OCI-LY3 (cell line): Measurements from ENCODE around the gene URB1.

Experiments
- H2AFZ ChIP-seq: fragments of 200-600, 300-600 bp; shearing (Covaris generic); 2 replicates; pipeline ENCODE4 v1.6.0; 2014; ENCODE audit warnings: antibody characterized with exemption, low read depth, low read length
- H3K27ac ChIP-seq: fragments of 200-600, 300-600 bp; sonication (generic); 2 replicates; pipeline ENCODE4 v1.5.1; 2014; ENCODE audit warnings: mild to moderate bottlenecking, low read length, moderate library complexity, mixed read lengths
- H3K27me3 ChIP-seq: fragments of 200-600, 300-600 bp; sonication (generic); 2 replicates; pipeline ENCODE4 v1.6.1; 2014; ENCODE audit warnings: low read depth, low read length, mixed read lengths
- H3K36me3 ChIP-seq: fragments of 200-600, 300-600 bp; sonication (generic); replicated peaks from 2 replicates; pipeline ENCODE3; 2014; ENCODE audit warnings: low read depth, low read length, mixed read lengths
- H3K4me1 ChIP-seq: fragments of 300-600, 200-600 bp; sonication (generic); 2 replicates; pipeline ENCODE4 v1.6.1; 2014; ENCODE audit warnings: low read length, mixed read lengths
- H3K4me2 ChIP-seq: fragments of 200-600, 300-600 bp; sonication (generic); 2 replicates; pipeline ENCODE4 v1.6.1; 2014; ENCODE audit warnings: low read length, mixed read lengths
- H3K4me3 ChIP-seq: fragments of 300-600, 200-600 bp; sonication (generic); 2 replicates; pipeline ENCODE4 v1.5.1; 2014; ENCODE audit warnings: antibody characterized with exemption, mild to moderate bottlenecking, low read length, moderate library complexity
- H3K79me2 ChIP-seq: fragments of 300-600, 200-600 bp; shearing (Covaris generic); 2 replicates; pipeline ENCODE4 v1.6.1; 2014; ENCODE audit warnings: mild to moderate bottlenecking, low read length, mixed read lengths
- H3K9ac ChIP-seq: fragments of 300-600, 200-600 bp; shearing (Covaris generic); 2 replicates; pipeline ENCODE4 v1.6.0; 2014; ENCODE audit warnings: mild to moderate bottlenecking, low read length, moderate library complexity
- H3K9me3 ChIP-seq: fragments of 200-600, 300-600 bp; shearing (Covaris generic); 2 replicates; pipeline ENCODE4 v1.6.1; 2014; ENCODE audit warnings: low read length, mixed read lengths; ENCODE audit not compliant: insufficient read depth
- H4K20me1 ChIP-seq: fragments of 200-600, 300-600 bp; sonication (generic); 2 replicates; pipeline ENCODE4 v1.6.1; 2016; ENCODE audit warnings: low read length, mixed read lengths; ENCODE audit not compliant: insufficient read depth
- CTCF ChIP-seq: fragments of 200-600, 300-600 bp; sonication (generic); IDR thresholded peaks from 2 replicates; pipeline ENCODE4 v1.5.1; 2014; ENCODE audit warnings: antibody characterized with exemption, low read length, low read depth
- EZH2phosphoT487 ChIP-seq: fragments of 200-600 bp; shearing (Covaris generic); IDR thresholded peaks from 2 replicates; pipeline ENCODE4 v1.6.1; 2018; ENCODE audit warnings: antibody characterized with exemption, mixed run types, low read depth

Gene URB1

GRCh38 chr21:32336711-32337110, 56.1 kb downstream of the URB1 start:
- no peak overlapping the region for H3K9ac ChIP-seq
- no peak overlapping the region for H3K27ac ChIP-seq
- peaks cover 31% of the 10 kb centered on the region for H3K36me3 ChIP-seq
- H3K4me2 ChIP-seq: no peak overlapping the region
- TF ChIP-seq CTCF: no peak
- TF ChIP-seq EZH2phosphoT487: no peak
- no peaks in the 10 kb centered on the region for H3K27me3 ChIP-seq
- H3K4me3 ChIP-seq: no peak overlapping the region
- no peaks in the 10 kb centered on the region for H4K20me1 ChIP-seq
- H3K79me2 ChIP-seq: no peaks in the 10 kb centered on the region
- H3K9me3 ChIP-seq: no peaks in the 10 kb centered on the region
- H3K4me1 ChIP-seq: no peaks in the 10 kb centered on the region
- no peak overlapping the region for H2AFZ ChIP-seq

GRCh38 chr21:32335601-32336575, 56.9 kb downstream of the URB1 start:
- Histone ChIP-seq H3K4me1 (no peaks in the 10 kb centered on the region), H3K9me3 (no peaks in the 10 kb centered on the region), H3K4me3 (no peak overlapping the region), H3K9ac (no peak overlapping the region), H2AFZ (no peak overlapping the region), H3K4me2 (no peak overlapping the region), H3K27me3 (no peaks in the 10 kb centered on the region), H4K20me1 (no peaks in the 10 kb centered on the region), H3K79me2 (no peaks in the 10 kb centered on the region), H3K27ac (no peak overlapping the region), H3K36me3 (peaks cover 30% of the 10 kb centered on the region)
- TF ChIP-seq CTCF (no peak), EZH2phosphoT487 (no peak)

- Histone ChIP-seq H4K20me1 (no peaks in the 10 kb centered on the region), H3K4me1 (no peaks in the 10 kb centered on the region), H3K4me3 (no peak overlapping the region), H3K27ac (no peak overlapping the region), H3K9me3 (no peaks in the 10 kb centered on the region), H3K36me3 (peaks cover 34% of the 10 kb centered on the region), H3K27me3 (no peaks in the 10 kb centered on the region), H3K4me2 (no peak overlapping the region), H2AFZ (no peak overlapping the region), H3K9ac (no peak overlapping the region), H3K79me2 (no peaks in the 10 kb centered on the region)
- TF ChIP-seq EZH2phosphoT487 (no peak), CTCF (no peak)
Measured at GRCh38 chr21:32334980-32335531, 57.8 kb downstream of the URB1 start.

- Histone ChIP-seq H2AFZ (no peak overlapping the region), H3K9me3 (no peaks in the 10 kb centered on the region), H3K4me3 (no peak overlapping the region), H3K4me1 (no peaks in the 10 kb centered on the region), H3K27ac (no peak overlapping the region), H3K36me3 (peaks cover 42% of the 10 kb centered on the region), H3K27me3 (no peaks in the 10 kb centered on the region), H4K20me1 (no peaks in the 10 kb centered on the region), H3K4me2 (no peak overlapping the region), H3K79me2 (no peaks in the 10 kb centered on the region), H3K9ac (no peak overlapping the region)
- TF ChIP-seq CTCF: no peak
- TF ChIP-seq EZH2phosphoT487: no peak
Measured at GRCh38 chr21:32333953-32334673, 58.7 kb downstream of the URB1 start.
